Measurements from ENCODE around the gene HOXB7. TPM values are rescaled to one million over a fixed set of nuclear protein-coding genes. Genes with fewer than 3 reads are reported as not detected.

Gene HOXB7
- total RNA-seq, 1 experiment from 2014 or later = not detected

- Mint-ChIP-seq H3K36me3 (no peaks in the 10 kb centered on the region), H3K4me1 (peaks cover 49% of the 10 kb centered on the region), H3K4me3 (no peak overlapping the region), H3K27me3 (ENCODE audit: low read depth) (peaks cover 100% of the 10 kb centered on the region; the same call in 1 of the 2 replicates), H3K27ac (no peak overlapping the region), H3K9me3 (no peaks in the 10 kb centered on the region)
- TF ChIP-seq TCF7 (CRISPR knock-in tag; IDR thresholded peaks at IDR 0.05; ENCODE audit: low read depth) (no peak), ESRRA (CRISPR knock-in tag; IDR thresholded peaks at IDR 0.05; ENCODE audit: borderline replicate concordance) (no peak), ZNF138 (CRISPR knock-in tag; conservative IDR thresholded peaks at IDR 0.05) (no peak), RORB (CRISPR knock-in tag; IDR thresholded peaks at IDR 0.05) (no peak), ELF4 (CRISPR knock-in tag; IDR thresholded peaks at IDR 0.05; ENCODE audit: low read depth) (no peak), ZMAT4 (CRISPR knock-in tag; IDR thresholded peaks at IDR 0.05) (no peak), EMX1 (CRISPR knock-in tag; IDR thresholded peaks at IDR 0.05) (no peak), ZNF416 (CRISPR knock-in tag; IDR thresholded peaks at IDR 0.05) (no peak), GTF2I (CRISPR knock-in tag; conservative IDR thresholded peaks at IDR 0.05) (no peak), KAT7 (CRISPR knock-in tag; IDR thresholded peaks at IDR 0.05; ENCODE audit: borderline replicate concordance) (no peak), E2F1 (CRISPR knock-in tag; IDR thresholded peaks at IDR 0.05) (no peak), ATF6 (CRISPR knock-in tag; IDR thresholded peaks at IDR 0.05) (no peak), TP53 (CRISPR knock-in tag; IDR thresholded peaks at IDR 0.05) (no peak), TEAD4 (CRISPR knock-in tag; IDR thresholded peaks at IDR 0.05) (no peak)
- TF ChIP-seq, protein P1, sequence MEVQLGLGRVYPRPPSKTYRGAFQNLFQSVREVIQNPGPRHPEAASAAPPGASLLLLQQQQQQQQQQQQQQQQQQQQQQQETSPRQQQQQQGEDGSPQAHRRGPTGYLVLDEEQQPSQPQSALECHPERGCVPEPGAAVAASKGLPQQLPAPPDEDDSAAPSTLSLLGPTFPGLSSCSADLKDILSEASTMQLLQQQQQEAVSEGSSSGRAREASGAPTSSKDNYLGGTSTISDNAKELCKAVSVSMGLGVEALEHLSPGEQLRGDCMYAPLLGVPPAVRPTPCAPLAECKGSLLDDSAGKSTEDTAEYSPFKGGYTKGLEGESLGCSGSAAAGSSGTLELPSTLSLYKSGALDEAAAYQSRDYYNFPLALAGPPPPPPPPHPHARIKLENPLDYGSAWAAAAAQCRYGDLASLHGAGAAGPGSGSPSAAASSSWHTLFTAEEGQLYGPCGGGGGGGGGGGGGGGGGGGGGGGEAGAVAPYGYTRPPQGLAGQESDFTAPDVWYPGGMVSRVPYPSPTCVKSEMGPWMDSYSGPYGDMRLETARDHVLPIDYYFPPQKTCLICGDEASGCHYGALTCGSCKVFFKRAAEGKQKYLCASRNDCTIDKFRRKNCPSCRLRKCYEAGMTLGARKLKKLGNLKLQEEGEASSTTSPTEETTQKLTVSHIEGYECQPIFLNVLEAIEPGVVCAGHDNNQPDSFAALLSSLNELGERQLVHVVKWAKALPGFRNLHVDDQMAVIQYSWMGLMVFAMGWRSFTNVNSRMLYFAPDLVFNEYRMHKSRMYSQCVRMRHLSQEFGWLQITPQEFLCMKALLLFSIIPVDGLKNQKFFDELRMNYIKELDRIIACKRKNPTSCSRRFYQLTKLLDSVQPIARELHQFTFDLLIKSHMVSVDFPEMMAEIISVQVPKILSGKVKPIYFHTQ (CRISPR knock-in tag; IDR thresholded peaks at IDR 0.05) = no peak
- TF ChIP-seq, protein P2, sequence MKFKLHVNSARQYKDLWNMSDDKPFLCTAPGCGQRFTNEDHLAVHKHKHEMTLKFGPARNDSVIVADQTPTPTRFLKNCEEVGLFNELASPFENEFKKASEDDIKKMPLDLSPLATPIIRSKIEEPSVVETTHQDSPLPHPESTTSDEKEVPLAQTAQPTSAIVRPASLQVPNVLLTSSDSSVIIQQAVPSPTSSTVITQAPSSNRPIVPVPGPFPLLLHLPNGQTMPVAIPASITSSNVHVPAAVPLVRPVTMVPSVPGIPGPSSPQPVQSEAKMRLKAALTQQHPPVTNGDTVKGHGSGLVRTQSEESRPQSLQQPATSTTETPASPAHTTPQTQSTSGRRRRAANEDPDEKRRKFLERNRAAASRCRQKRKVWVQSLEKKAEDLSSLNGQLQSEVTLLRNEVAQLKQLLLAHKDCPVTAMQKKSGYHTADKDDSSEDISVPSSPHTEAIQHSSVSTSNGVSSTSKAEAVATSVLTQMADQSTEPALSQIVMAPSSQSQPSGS (CRISPR knock-in tag; IDR thresholded peaks at IDR 0.05; ENCODE audit: borderline replicate concordance, low read depth) = no peak
- TF ChIP-seq, protein P3, sequence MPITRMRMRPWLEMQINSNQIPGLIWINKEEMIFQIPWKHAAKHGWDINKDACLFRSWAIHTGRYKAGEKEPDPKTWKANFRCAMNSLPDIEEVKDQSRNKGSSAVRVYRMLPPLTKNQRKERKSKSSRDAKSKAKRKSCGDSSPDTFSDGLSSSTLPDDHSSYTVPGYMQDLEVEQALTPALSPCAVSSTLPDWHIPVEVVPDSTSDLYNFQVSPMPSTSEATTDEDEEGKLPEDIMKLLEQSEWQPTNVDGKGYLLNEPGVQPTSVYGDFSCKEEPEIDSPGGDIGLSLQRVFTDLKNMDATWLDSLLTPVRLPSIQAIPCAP (CRISPR knock-in tag; IDR thresholded peaks at IDR 0.05) = no peak
- POLR2A ChIA-PET = no interaction called here
- CTCF ChIA-PET = interaction anchor here (1.1 to 3.6 kb wide), 3 partner anchors 42 to 88 kb away, joined by 3 to 21 read pairs (median 4); no protein-coding TSS in a partner anchor
- DNase-seq (ENCODE audit: low spot score) (no peak), ATAC-seq (no peak)
Measured at GRCh38 chr17:48589060-48589830, 21.6 kb downstream of the HOXB7 start.
